HG02981 (cell line): ENCODE measurements around the gene EHBP1.
"Not testable (repeated sequence)": the region's sequence is repeated elsewhere in the genome, so short reads cannot be mapped to it uniquely, and the experiment has no call there.

ENCODE experiments used
- ATAC-seq: cut with Tn5 transposase; IDR thresholded peaks from one replicate; pipeline ENCODE4 v1.9.1; 2021; ENCODE audit warnings: mild to moderate bottlenecking, moderate library complexity; ENCODE audit not compliant: unreplicated experiment

EHBP1 gene

GRCh38 chr2:63058144-63058920 is 352.8 kb downstream of the EHBP1 start:
- no peak for ATAC-seq

GRCh38 chr2:63058921-63059792 is 353.6 kb downstream of the EHBP1 start:
- ATAC-seq, result no peak

GRCh38 chr2:63059793-63060471 is 354.4 kb downstream of the EHBP1 start:
- no peak for ATAC-seq

- no peak for ATAC-seq
Measured at GRCh38 chr2:63060472-63060991, 355.0 kb downstream of the EHBP1 start.

GRCh38 chr2:63064197-63064596 is 358.7 kb downstream of the EHBP1 start:
- no peak for ATAC-seq

GRCh38 chr2:63064661-63065060 is 359.1 kb downstream of the EHBP1 start:
- ATAC-seq, result no peak

GRCh38 chr2:63066265-63066664 is 360.8 kb downstream of the EHBP1 start:
- ATAC-seq, result no peak

- ATAC-seq, result no peak
Measured at GRCh38 chr2:63066838-63067237, 361.3 kb downstream of the EHBP1 start.

- ATAC-seq, result no peak
Measured at GRCh38 chr2:63071664-63072063, 366.2 kb downstream of the EHBP1 start.

- ATAC-seq, result no peak
Measured at GRCh38 chr2:63073994-63074393, 368.5 kb downstream of the EHBP1 start.

- not testable (repeated sequence) for ATAC-seq
Measured at GRCh38 chr2:63074399-63074798, 368.9 kb downstream of the EHBP1 start.

GRCh38 chr2:63078852-63079606 is 373.5 kb downstream of the EHBP1 start:
- ATAC-seq, result no peak

GRCh38 chr2:63081404-63081803 is 375.9 kb downstream of the EHBP1 start:
- peak; percentile 47 for ATAC-seq

- no peak for ATAC-seq
Measured at GRCh38 chr2:63086687-63087086, 381.2 kb downstream of the EHBP1 start.

- ATAC-seq, result no peak
Measured at GRCh38 chr2:63092401-63092800, 386.9 kb downstream of the EHBP1 start.

GRCh38 chr2:63092857-63093256 is 387.3 kb downstream of the EHBP1 start:
- ATAC-seq, result no peak

- ATAC-seq, result no peak
Measured at GRCh38 chr2:63093502-63093901, 388.0 kb downstream of the EHBP1 start.
